ENCODE measurements around the gene E2F1.
"Not testable (repeated sequence)": the region's sequence is repeated elsewhere in the genome, so short reads cannot be mapped to it uniquely, and the experiment has no call there.

The E2F1 gene

DNA sequence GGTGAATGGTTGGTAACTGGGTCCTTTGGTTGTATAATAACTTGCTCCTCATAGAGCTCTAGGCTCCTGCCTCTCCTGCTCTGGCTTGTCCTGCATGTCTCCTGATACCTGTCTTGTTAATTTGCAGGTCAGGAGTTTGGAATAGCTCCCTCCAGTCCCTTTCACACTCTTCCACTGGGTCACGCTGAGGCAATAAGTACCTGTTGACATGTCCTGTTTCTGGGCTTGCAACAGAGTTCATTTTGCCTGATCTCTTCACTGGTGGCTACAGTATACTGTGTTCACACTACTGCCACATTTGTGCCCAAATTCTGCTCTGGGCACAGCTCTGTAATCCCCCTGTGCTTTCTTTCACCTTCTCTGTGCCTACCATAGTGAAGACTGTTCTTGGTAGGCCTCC is 49.4 kb downstream of the E2F1 start:
- DNase-seq, result no peak

DNA sequence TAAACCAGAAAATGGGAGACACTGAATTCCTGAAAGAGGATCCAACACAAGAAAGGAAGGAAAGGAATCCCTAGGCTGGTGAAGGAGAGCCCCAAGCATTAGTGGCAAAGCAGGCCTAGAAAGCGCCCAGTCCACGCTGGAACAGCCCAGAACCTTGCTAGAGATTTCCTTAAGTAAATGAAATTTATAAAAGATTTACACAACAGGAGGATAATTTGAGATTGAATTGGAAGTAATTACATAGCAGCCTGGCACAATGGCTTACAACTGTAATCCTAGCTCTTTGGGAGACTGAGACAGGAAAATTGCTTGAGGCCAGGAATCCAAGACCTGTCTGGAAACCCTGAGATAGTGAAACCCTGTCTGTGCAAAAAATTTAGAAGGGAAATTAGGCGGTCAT is 50.8 kb downstream of the E2F1 start:
- no peak for DNase-seq

DNA sequence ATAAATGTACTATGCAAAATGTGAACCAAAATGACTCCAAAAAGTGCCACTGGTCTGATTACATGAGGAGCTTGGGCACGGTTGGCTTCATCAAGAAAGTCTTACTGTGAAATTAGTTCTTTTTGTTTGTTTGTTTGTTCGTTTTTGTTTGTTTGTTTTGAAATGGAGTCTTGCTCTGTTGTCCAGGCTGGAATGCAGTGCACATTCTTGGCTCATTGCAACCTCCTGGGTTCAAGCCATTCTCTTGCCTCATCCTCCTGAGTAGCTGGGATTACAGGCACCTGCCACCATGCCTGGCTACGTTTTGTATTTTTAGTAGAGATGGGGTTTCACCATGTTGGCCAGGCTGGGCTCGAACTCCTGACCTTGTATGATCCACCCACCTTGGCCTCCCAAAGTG is 54.3 kb downstream of the E2F1 start:
- not testable (repeated sequence) for DNase-seq

DNA sequence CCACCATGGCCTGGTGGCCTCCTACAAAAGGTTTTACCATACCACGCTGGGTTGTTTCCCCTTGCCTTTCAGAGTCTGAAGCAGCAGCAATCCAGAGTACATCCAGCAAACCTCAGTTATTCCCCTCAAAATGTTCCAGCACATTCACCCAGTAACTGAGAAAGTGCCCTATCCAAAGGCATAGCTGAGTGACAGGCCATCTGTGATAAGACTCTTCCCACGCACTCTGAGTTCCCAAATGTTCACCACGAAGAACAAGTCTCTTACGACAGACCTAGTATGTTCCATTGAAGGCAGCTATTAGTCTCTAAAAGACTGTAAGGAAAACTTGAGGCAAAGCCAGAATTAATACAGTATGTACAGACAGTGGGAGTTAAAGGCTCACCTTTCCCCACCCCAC is 55.7 kb downstream of the E2F1 start:
- DNase-seq, result no peak

DNA sequence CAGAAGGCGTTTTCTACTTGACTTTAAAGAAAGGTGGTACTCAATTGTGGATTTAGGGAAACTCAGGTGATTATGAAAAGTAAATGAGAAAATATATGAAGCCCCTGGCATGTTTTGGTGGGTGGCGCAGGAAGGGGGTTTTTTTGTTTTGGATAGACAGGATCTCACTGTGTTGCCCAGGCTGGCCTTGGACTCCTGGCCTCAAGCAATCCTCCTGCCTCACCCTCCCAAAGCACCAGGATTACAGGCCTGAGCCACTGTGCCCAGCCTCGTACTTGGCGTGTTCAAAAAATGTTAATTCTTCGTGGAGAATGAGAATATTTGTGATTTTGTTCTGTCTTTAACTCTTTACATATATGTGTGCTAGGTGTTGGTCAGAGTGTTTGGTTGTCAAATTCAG is 56.2 kb downstream of the E2F1 start:
- no peak for DNase-seq

DNA sequence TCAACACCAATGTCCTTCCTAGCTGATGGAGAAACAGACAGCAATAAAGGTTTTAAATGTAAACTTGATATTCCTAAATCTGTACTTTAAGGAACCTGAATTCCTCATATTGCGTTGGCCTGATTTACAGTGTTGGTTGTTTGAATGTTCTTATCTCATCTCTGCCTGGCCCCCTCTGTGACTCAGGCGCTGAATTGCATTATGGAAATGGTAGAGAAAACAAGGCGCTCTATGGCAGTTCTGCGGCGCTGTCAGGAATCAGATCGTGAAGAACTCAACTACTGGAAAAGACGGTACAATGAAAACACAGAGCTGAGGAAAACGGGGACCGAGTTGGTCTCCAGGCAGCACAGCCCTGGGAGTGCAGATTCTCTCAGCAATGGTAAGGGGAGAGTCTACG is 56.7 kb downstream of the E2F1 start:
- no peak for DNase-seq

DNA sequence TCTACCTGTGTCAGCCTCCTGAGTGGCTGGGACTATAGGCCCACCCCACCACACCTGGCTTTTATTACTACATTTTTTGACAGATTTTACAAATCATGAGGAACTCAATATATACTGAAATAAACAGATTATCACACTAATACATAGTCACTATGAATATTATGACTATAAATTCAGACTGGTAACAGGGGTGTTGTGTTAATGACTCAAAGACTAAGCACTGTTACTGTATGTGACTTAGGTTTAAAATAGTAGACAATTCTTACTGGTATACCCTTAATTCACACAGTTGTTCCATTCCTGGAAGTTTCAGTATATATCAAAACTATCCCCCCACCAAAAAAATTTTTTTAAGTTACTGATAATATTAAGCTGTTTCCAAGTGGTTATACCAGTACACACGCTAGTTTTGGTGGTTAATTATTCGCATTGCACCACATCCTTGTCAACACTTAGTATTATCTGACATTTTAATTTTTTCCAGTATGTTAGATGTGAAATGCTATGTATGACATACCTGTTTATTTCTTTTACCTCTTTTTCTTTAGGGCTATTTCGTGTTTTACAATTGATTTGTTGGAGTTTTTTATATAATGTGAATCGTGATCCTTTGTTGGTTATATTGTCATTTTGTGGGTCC is 58.5 kb downstream of the E2F1 start:
- no peak for DNase-seq

DNA sequence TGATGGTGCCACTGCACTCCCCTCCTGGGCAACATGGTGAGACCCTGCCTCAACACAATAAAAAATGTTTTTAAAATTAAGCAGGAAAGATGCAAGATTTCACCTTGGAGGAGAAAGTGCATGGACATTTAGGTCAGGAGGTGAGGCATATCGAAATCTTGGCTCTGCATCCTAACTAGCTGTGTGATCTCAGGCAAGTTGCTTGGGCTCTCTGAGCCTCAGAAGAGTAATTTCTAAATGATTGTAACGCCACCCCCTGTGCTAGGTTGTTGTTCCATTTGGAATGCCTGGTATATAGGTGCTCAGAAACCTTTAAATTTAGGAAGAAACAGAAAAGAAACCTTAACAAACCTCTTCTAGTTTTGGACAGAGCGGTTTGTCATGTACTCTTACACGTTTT is 60.0 kb downstream of the E2F1 start:
- DNase-seq, result no peak
